K562 (cell line): ENCODE measurements around the gene FITM1. TPM values are rescaled to one million over a fixed set of nuclear protein-coding genes. Genes with fewer than 3 reads are reported as not detected.
A peak's percentile ranks its signal among the peaks of the same experiment; 100 is the strongest.

Source experiments
- ETV6 ChIP-seq, 3 experiments: fragments of 150-350 bp in 1 of 3; sonication (generic) in 1 of 3; formaldehyde crosslinking in 1 of 3; IDR thresholded peaks; 2 replicates each; pipeline versions ENCODE4 v1.6.1 to v1.8.0; 2014 to 2022; ENCODE audit warnings: borderline replicate concordance in 2 of 3, low read depth in 2 of 3, antibody characterized with exemption in 1 of 3, low read length in 1 of 3, mild to moderate bottlenecking in 1 of 3, missing genetic modification reagents in 1 of 3
- GABPB2 ChIP-seq: fragments of 250-450 bp; sonication (Bioruptor Pico); conservative IDR thresholded peaks from 2 replicates; pipeline ENCODE4 v1.5.1; 2021; ENCODE audit warnings: mild to moderate bottlenecking
- HIVEP1 ChIP-seq: fragments of 250-450 bp; sonication (Bioruptor Pico); IDR thresholded peaks from 2 replicates; pipeline ENCODE4 v1.4.0; 2020; ENCODE audit warnings: mild to moderate bottlenecking
- MCM7 ChIP-seq, 2 experiments: fragments of 450-650 bp; IDR thresholded peaks; 2 replicates each; pipeline ENCODE4 v1.6.1; 2016 to 2018
- NCOA4 ChIP-seq: fragments of 450-650 bp; IDR thresholded peaks from 2 replicates; pipeline ENCODE4 v1.6.1; 2018; ENCODE audit warnings: mild to moderate bottlenecking; ENCODE audit not compliant: partially characterized antibody
- PHF21A ChIP-seq: fragments of 450-650 bp; IDR thresholded peaks from 2 replicates; pipeline ENCODE4 v1.6.1; 2017; ENCODE audit warnings: low read depth, borderline replicate concordance
- PTTG1 ChIP-seq: fragments of 450-650 bp; IDR thresholded peaks from 2 replicates; pipeline ENCODE4 v1.6.1; 2016; ENCODE audit warnings: low read depth, mild to moderate bottlenecking, missing genetic modification characterization, missing compliant biosample characterization
- SRSF7 ChIP-seq: fragments of 200-400 bp; formaldehyde crosslinking; optimal IDR thresholded peaks from 2 replicates; pipeline ENCODE3; 2017; ENCODE audit warnings: mild to moderate bottlenecking, low read depth, low read length
- STAT5B ChIP-seq: fragments of 250-450 bp; sonication (Bioruptor Pico); IDR thresholded peaks from 2 replicates; pipeline ENCODE4 v1.8.0; 2021; ENCODE audit warnings: mild to moderate bottlenecking, inconsistent platforms
- TEAD1 ChIP-seq, 2 experiments: fragments of 450-650 bp in 1 of 2; sonication (generic) in 1 of 2; formaldehyde crosslinking; IDR thresholded peaks; 2 replicates each; pipeline versions ENCODE4 v1.4.0 to v1.8.0; 2020 to 2022; ENCODE audit warnings: mild to moderate bottlenecking in 2 of 2, missing genetic modification reagents in 1 of 2
- U2AF1 ChIP-seq: fragments of 200-400 bp; formaldehyde crosslinking; optimal IDR thresholded peaks from 2 replicates; pipeline ENCODE3; 2017; ENCODE audit warnings: mild to moderate bottlenecking, low read depth, low read length, moderate library complexity
- XRCC3 ChIP-seq: fragments of 450-650 bp; IDR thresholded peaks from 2 replicates; pipeline ENCODE4 v1.6.1; 2017; ENCODE audit warnings: mild to moderate bottlenecking, moderate library complexity
- ZBTB1 ChIP-seq: sonication (generic); formaldehyde crosslinking; IDR thresholded peaks from 2 replicates; pipeline ENCODE4 v1.8.1; 2023; ENCODE audit warnings: missing genetic modification reagents, low read depth, mild to moderate bottlenecking, borderline replicate concordance
- ZNF408 ChIP-seq: fragments of 250-450 bp; sonication (Bioruptor Pico); IDR thresholded peaks from 2 replicates; pipeline ENCODE4 v1.4.0; 2020; ENCODE audit warnings: low read depth, mild to moderate bottlenecking, moderate library complexity
- ZNF589 ChIP-seq: fragments of 200-800 bp; sonication (Bioruptor generic); IDR thresholded peaks from 2 replicates; pipeline ENCODE4 v1.6.1; 2016; ENCODE audit warnings: low read depth, missing genetic modification characterization, missing compliant biosample characterization
- ZSCAN29 ChIP-seq: fragments of 450-650 bp; IDR thresholded peaks from 2 replicates; pipeline ENCODE4 v1.6.1; 2017
- polyA plus RNA-seq, 8 experiments: library from polyadenylated mRNA; depleted of rRNA in 4 of 8; stranded (reverse) in 5 of 8; unstranded in 3 of 8; fragments of >200 nt; fragmentation: Nextera tagmentation in 2 of 8; fragmentation: Illumina TruSeq in 1 of 8; extraction: Ambion mirVana in 2 of 8; extraction: Trizol in 1 of 8; gene quantifications; 2 replicates each; pipeline versions ENCODE4 v1.2.1 to v1.2.3, GENCODE V29; 2011 to 2014; ENCODE audit warnings: inconsistent platforms in 1 of 8, missing spikeins in 1 of 8
- total RNA-seq, 7 experiments: library from RNA; depleted of rRNA in 6 of 7; stranded (reverse); fragments of >200 nt in 6 of 7; fragmentation: Illumina TruSeq in 2 of 7; extraction: Trizol in 2 of 7; gene quantifications; 2 replicates each; pipeline versions ENCODE4 v1.2.1 to v1.2.3, GENCODE V29; 2011 to 2021; ENCODE audit warnings: low replicate concordance in 1 of 7
- TF ChIP-seq, protein P1 (sequence below), 2 experiments: IDR thresholded peaks in 1 of 2; conservative IDR thresholded peaks in 1 of 2; 2 replicates each; pipeline ENCODE4 v1.6.1; 2016; ENCODE audit warnings: low read depth in 2 of 2, mild to moderate bottlenecking in 1 of 2, missing compliant biosample characterization in 1 of 2, missing genetic modification characterization in 1 of 2, moderate library complexity in 1 of 2
- TF ChIP-seq, protein P2 (sequence below): fragments of 250-450 bp; sonication (Bioruptor Pico); IDR thresholded peaks from 2 replicates; pipeline ENCODE4 v1.4.0; 2020; ENCODE audit warnings: mild to moderate bottlenecking, moderate library complexity, borderline replicate concordance
- TF ChIP-seq, protein P3 (sequence below): sonication (generic); formaldehyde crosslinking; IDR thresholded peaks from 2 replicates; pipeline ENCODE4 v1.8.0; 2022; ENCODE audit warnings: missing genetic modification reagents, mild to moderate bottlenecking, moderate library complexity, borderline replicate concordance
- TF ChIP-seq, protein P4 (sequence below): sonication (generic); formaldehyde crosslinking; IDR thresholded peaks from 2 replicates; pipeline ENCODE4 v1.8.1; 2022; ENCODE audit warnings: missing genetic modification reagents

The FITM1 gene
- total and polyA plus RNA-seq, 9 of the 15 experiments (the other 6 are each of a cell fraction or from before 2014, with no cell fraction given), result 0.09 to 0.20 TPM; not detected in 7

DNA sequence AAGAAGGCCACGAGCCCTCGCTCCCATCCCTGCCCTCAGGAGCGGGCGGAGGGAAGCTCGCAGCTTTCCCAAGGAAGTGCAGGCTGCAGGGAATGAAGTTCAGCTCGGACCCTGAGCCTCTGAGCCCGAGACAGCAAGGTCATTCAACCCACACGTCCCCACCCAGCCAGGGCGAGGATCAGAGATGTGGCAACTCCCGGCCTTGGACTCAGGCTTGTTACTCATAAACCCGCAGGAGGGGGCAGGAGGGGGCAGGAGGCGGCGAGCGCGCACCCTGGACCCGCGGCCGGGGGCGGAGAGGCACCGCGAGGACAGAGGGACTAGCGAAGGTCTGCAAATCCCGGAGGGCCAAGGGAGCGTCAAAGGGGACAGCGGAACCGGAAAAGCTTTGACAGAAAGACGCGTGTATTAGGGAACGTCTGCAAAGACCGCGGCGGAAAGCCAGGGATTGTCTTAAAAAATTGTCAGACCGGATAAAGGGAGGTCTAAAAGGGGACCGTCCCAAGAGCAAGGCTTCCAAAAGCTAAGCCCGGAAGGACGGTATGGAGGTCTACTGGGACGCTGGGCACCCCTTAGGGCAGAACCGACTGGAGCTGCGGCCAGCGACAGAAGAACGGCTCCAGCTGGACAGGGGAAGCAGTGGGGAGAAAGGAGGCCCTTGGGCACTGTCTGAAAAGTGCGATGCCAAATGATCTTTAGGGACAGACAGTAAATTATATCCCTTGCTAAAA, 16.5 kb upstream of the FITM1 start (continued):
- TF ChIP-seq XRCC3 (no peak), SRSF7 (no peak), NCOA4 (no peak), ZBTB1 (no peak), U2AF1 (no peak), ZNF589 (CRISPR knock-in tag) (peak; percentile 82), ETV6 (IDR thresholded peaks at IDR 0.05; ENCODE audit: borderline replicate concordance in 1 of 2, low read depth in 2 of 2, low read length in 1 of 2) (no peak), ETV6 (CRISPR knock-in tag; IDR thresholded peaks at IDR 0.05; ENCODE audit: borderline replicate concordance) (no peak), HIVEP1 (no peak), PHF21A (no peak), TEAD1 (CRISPR knock-in tag; IDR thresholded peaks at IDR 0.05) (peak in 1 of 2 experiments; percentile 10; a peak in 1 of 4 replicates), MCM7 (IDR thresholded peaks at IDR 0.05) (no peak), ZNF408 (no peak), ZSCAN29 (no peak), STAT5B (no peak), GABPB2 (CRISPR knock-in tag) (no peak), PTTG1 (tag) (no peak)
- TF ChIP-seq, protein P1, sequence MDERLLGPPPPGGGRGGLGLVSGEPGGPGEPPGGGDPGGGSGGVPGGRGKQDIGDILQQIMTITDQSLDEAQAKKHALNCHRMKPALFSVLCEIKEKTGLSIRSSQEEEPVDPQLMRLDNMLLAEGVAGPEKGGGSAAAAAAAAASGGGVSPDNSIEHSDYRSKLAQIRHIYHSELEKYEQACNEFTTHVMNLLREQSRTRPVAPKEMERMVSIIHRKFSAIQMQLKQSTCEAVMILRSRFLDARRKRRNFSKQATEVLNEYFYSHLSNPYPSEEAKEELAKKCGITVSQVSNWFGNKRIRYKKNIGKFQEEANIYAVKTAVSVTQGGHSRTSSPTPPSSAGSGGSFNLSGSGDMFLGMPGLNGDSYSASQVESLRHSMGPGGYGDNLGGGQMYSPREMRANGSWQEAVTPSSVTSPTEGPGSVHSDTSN (CRISPR knock-in tag; IDR thresholded peaks at IDR 0.05; ENCODE audit: low read depth), result no peak
- TF ChIP-seq, protein P1 (tag; conservative IDR thresholded peaks at IDR 0.05; ENCODE audit: low read depth), result no peak
- TF ChIP-seq, protein P2, sequence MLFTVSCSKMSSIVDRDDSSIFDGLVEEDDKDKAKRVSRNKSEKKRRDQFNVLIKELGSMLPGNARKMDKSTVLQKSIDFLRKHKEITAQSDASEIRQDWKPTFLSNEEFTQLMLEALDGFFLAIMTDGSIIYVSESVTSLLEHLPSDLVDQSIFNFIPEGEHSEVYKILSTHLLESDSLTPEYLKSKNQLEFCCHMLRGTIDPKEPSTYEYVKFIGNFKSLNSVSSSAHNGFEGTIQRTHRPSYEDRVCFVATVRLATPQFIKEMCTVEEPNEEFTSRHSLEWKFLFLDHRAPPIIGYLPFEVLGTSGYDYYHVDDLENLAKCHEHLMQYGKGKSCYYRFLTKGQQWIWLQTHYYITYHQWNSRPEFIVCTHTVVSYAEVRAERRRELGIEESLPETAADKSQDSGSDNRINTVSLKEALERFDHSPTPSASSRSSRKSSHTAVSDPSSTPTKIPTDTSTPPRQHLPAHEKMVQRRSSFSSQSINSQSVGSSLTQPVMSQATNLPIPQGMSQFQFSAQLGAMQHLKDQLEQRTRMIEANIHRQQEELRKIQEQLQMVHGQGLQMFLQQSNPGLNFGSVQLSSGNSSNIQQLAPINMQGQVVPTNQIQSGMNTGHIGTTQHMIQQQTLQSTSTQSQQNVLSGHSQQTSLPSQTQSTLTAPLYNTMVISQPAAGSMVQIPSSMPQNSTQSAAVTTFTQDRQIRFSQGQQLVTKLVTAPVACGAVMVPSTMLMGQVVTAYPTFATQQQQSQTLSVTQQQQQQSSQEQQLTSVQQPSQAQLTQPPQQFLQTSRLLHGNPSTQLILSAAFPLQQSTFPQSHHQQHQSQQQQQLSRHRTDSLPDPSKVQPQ (CRISPR knock-in tag), result no peak
- TF ChIP-seq, protein P3, sequence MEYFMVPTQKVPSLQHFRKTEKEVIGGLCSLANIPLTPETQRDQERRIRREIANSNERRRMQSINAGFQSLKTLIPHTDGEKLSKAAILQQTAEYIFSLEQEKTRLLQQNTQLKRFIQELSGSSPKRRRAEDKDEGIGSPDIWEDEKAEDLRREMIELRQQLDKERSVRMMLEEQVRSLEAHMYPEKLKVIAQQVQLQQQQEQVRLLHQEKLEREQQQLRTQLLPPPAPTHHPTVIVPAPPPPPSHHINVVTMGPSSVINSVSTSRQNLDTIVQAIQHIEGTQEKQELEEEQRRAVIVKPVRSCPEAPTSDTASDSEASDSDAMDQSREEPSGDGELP (CRISPR knock-in tag), result peak; percentile 94
- TF ChIP-seq, protein P4, sequence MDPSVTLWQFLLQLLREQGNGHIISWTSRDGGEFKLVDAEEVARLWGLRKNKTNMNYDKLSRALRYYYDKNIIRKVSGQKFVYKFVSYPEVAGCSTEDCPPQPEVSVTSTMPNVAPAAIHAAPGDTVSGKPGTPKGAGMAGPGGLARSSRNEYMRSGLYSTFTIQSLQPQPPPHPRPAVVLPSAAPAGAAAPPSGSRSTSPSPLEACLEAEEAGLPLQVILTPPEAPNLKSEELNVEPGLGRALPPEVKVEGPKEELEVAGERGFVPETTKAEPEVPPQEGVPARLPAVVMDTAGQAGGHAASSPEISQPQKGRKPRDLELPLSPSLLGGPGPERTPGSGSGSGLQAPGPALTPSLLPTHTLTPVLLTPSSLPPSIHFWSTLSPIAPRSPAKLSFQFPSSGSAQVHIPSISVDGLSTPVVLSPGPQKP, result no peak
